Aorta (tissue), 5 donors: ENCODE measurements around the gene PCBP4. TPM values are rescaled to one million over a fixed set of nuclear protein-coding genes. Genes with fewer than 3 reads are reported as not detected.
A peak's percentile ranks its signal among the peaks of the same experiment; 100 is the strongest.

ENCODE experiments used
- ATAC-seq: fragments of 200-7000 bp; cut with Tn5 transposase; one replicate; pipeline ENCODE4 v1.9.1; 2022; ENCODE audit warnings: moderate library complexity; ENCODE audit not compliant: low FRiP score
- DNase-seq, 2 donors: peaks; one replicate each; pipeline ENCODE4 v3.0.0-alpha.2; 2020
- H3K27ac ChIP-seq, 2 donors: one replicate each; pipeline ENCODE4 v1.5.1; 2013; ENCODE audit warnings: low read length in 2 of 2, mild to moderate bottlenecking in 2 of 2, moderate library complexity in 2 of 2, control low read depth in 1 of 2, inconsistent platforms in 1 of 2, low read depth in 1 of 2
- H3K27me3 ChIP-seq, 2 donors: one replicate each; pipeline ENCODE4 v1.6.1; 2013; ENCODE audit warnings: control low read depth in 1 of 2, low read length in 1 of 2, mild to moderate bottlenecking in 1 of 2, moderate library complexity in 1 of 2; ENCODE audit not compliant: insufficient read depth in 2 of 2, control insufficient read depth in 1 of 2
- H3K36me3 ChIP-seq, 2 donors: one replicate each; pipeline ENCODE4 v1.6.1; 2013; ENCODE audit warnings: control low read depth in 1 of 2, low read length in 1 of 2, mild to moderate bottlenecking in 1 of 2; ENCODE audit not compliant: insufficient read depth in 2 of 2, control insufficient read depth in 1 of 2
- H3K4me1 ChIP-seq, 2 donors: one replicate each; pipeline ENCODE4 v1.6.1; 2013; ENCODE audit warnings: low read length in 2 of 2, control low read depth in 1 of 2, mild to moderate bottlenecking in 1 of 2, moderate library complexity in 1 of 2; ENCODE audit not compliant: insufficient read depth in 2 of 2, control insufficient read depth in 1 of 2
- H3K4me3 ChIP-seq, 2 donors: one replicate each; pipeline ENCODE4 v1.5.1; 2013; ENCODE audit warnings: low read length in 2 of 2, control low read depth in 1 of 2, mild to moderate bottlenecking in 1 of 2
- H3K9me3 ChIP-seq: one replicate; pipeline ENCODE4 v1.6.1; 2013; ENCODE audit warnings: mild to moderate bottlenecking, low read length; ENCODE audit not compliant: control insufficient read depth
- WGBS, 2 donors: extraction: QIAGEN DNeasy Blood & Tissue Kit; methylation state at CpG; one replicate each; pipeline ENCODE4 v1.1.7; 2013; 5-methylcytosine and 5-hydroxymethylcytosine counted together
- intact Hi-C, 2 donors: fragments of 100-400 bp; cut with DNase I; formaldehyde crosslinking; loops; one replicate each; pipeline versions ENCODE4 v1.14.2 to v1.15.0; 2022
- polyA plus RNA-seq, 2 donors: library from polyadenylated mRNA; stranded (reverse); fragments of 200-250 nt; gene quantifications; one replicate each; pipeline ENCODE4 v1.2.3, GENCODE V29; 2013
- total RNA-seq, 2 donors: library from RNA; stranded (reverse); fragmentation: NEBNext Ultra II Directional; extraction: Animal tissue kit (Norgen Biotek cat#: 25700); gene quantifications; one replicate each; pipeline ENCODE4 v1.2.1, GENCODE V29; 2021
- donor health status: healthy with polysubstance abuse.
- donor health status: Bipolar disorder and iron deficiency.
- donor health status: DM: no; HTN: no; CAD: no.
- donor health status: DM: no; HTN: no; CAD: no.
- donor health status: DM: yes; HTN: yes; CAD: no.

Gene PCBP4
- total and polyA plus RNA-seq, 4 donors: 29.4 to 124 (median 60.9) TPM

- peak; percentile 76 to 87 for DNase-seq
- peak; percentile 86 for ATAC-seq
- no peaks in the 10 kb centered on the region for H3K9me3 ChIP-seq
- 3 to 4% methylated on average over 74 to 97 of the region's 97 CpGs for WGBS, 2 donors
- intact Hi-C loops: no loop called here
- H3K27ac ChIP-seq: peak overlapping the region in 1 of 2 donors; percentile 44
- H3K4me3 ChIP-seq: no peak overlapping the region
- no peaks in the 10 kb centered on the region for H3K36me3 ChIP-seq
- no peaks in the 10 kb centered on the region for H3K27me3 ChIP-seq
- no peaks in the 10 kb centered on the region for H3K4me1 ChIP-seq
Measured at GRCh38 chr3:51955893-51956770, 11.1 kb downstream of the PCBP4 start.

- intact Hi-C loops: no loop called here
- WGBS, 2 donors: 26 to 27% methylated on average over 33 of the region's 33 CpGs
- ATAC-seq: no peak
- Histone ChIP-seq H3K9me3 (no peaks in the 10 kb centered on the region), H3K4me1 (no peaks in the 10 kb centered on the region), H3K27ac (peak within 1 kb of the TSS in 1 of 2 donors; percentile 44), H3K36me3 (no peaks in the 10 kb centered on the region), H3K4me3 (no peak within 1 kb of the TSS), H3K27me3 (no peaks in the 10 kb centered on the region)
- peak in 1 of 2 donors; percentile 52 for DNase-seq
Measured at GRCh38 chr3:51955175-51955892, 11.9 kb downstream of the PCBP4 start, which contains the start of gene GPR62. TSS of gene GPR62 (plus strand) at chr3:51955381. CDS start at chr3:51955653, 272 bp downstream.

GRCh38 chr3:51954713-51955112 lies 12.5 kb downstream of the PCBP4 start:
- ATAC-seq (no peak), DNase-seq (no peak)
- Histone ChIP-seq H3K9me3 (no peaks in the 10 kb centered on the region), H3K4me3 (no peak overlapping the region), H3K27ac (no peak overlapping the region), H3K27me3 (no peaks in the 10 kb centered on the region), H3K36me3 (no peaks in the 10 kb centered on the region), H3K4me1 (no peaks in the 10 kb centered on the region)
- 85 to 92% methylated on average over 1 of the region's 1 CpG for WGBS, 2 donors
- intact Hi-C loops: no loop called here

- DNase-seq (no peak), ATAC-seq (no peak)
- no peaks in the 10 kb centered on the region for H3K36me3 ChIP-seq
- H3K27me3 ChIP-seq: no peaks in the 10 kb centered on the region
- 84 to 86% methylated on average over 6 of the region's 6 CpGs for WGBS, 2 donors
- H3K4me3 ChIP-seq: no peak overlapping the region
- intact Hi-C loops: no loop called here
- H3K4me1 ChIP-seq: no peaks in the 10 kb centered on the region
- H3K9me3 ChIP-seq: no peaks in the 10 kb centered on the region
- no peak overlapping the region for H3K27ac ChIP-seq
Measured at GRCh38 chr3:51954105-51954504, 13.1 kb downstream of the PCBP4 start.

GRCh38 chr3:51953445-51953844 lies 13.8 kb downstream of the PCBP4 start:
- no peak for ATAC-seq
- WGBS, 2 donors: 84 to 86% methylated on average over 3 of the region's 3 CpGs
- H3K36me3 ChIP-seq: no peaks in the 10 kb centered on the region
- no peak overlapping the region for H3K27ac ChIP-seq
- no peaks in the 10 kb centered on the region for H3K4me1 ChIP-seq
- no peaks in the 10 kb centered on the region for H3K9me3 ChIP-seq
- H3K4me3 ChIP-seq: no peak overlapping the region
- no peaks in the 10 kb centered on the region for H3K27me3 ChIP-seq
- intact Hi-C loops: no loop called here
- no peak for DNase-seq

- no peaks in the 10 kb centered on the region for H3K4me1 ChIP-seq
- DNase-seq: peak in 1 of 2 donors; percentile 2
- intact Hi-C loops: no loop called here
- no peak for ATAC-seq
- H3K36me3 ChIP-seq: no peaks in the 10 kb centered on the region
- H3K4me3 ChIP-seq: no peak overlapping the region
- H3K9me3 ChIP-seq: no peaks in the 10 kb centered on the region
- H3K27me3 ChIP-seq: no peaks in the 10 kb centered on the region
- 92 to 96% methylated on average over 2 of the region's 2 CpGs for WGBS, 2 donors
- H3K27ac ChIP-seq: no peak overlapping the region
Measured at GRCh38 chr3:51950899-51951298, 16.4 kb downstream of the PCBP4 start.

- DNase-seq (peak in 1 of 2 donors; percentile 39), ATAC-seq (no peak)
- Histone ChIP-seq H3K4me1 (no peaks in the 10 kb centered on the region), H3K4me3 (no peak overlapping the region), H3K27ac (no peak overlapping the region), H3K9me3 (no peaks in the 10 kb centered on the region), H3K36me3 (no peaks in the 10 kb centered on the region), H3K27me3 (no peaks in the 10 kb centered on the region)
- 94 to 97% methylated on average over 5 of the region's 5 CpGs for WGBS, 2 donors
- intact Hi-C loops: no loop called here
Measured at GRCh38 chr3:51949121-51949520, 18.1 kb downstream of the PCBP4 start.

GRCh38 chr3:51948016-51948580 lies 19.2 kb downstream of the PCBP4 start:
- Histone ChIP-seq H3K4me3 (no peak overlapping the region), H3K4me1 (no peaks in the 10 kb centered on the region), H3K36me3 (no peaks in the 10 kb centered on the region), H3K27ac (no peak overlapping the region), H3K9me3 (no peaks in the 10 kb centered on the region), H3K27me3 (no peaks in the 10 kb centered on the region)
- ATAC-seq (no peak), DNase-seq (peak in 1 of 2 donors; percentile 39)
- 93% methylated on average over 10 of the region's 10 CpGs for WGBS, 2 donors
- intact Hi-C loops: no loop called here
